Glomerular visceral epithelial cell (primary cell): ENCODE measurements around the gene MOB1A.

Experiments
- DNase-seq: peaks from one replicate; pipeline ENCODE4 v3.0.0-alpha.2; 2016; ENCODE audit errors: extremely low spot score

Gene MOB1A

DNA sequence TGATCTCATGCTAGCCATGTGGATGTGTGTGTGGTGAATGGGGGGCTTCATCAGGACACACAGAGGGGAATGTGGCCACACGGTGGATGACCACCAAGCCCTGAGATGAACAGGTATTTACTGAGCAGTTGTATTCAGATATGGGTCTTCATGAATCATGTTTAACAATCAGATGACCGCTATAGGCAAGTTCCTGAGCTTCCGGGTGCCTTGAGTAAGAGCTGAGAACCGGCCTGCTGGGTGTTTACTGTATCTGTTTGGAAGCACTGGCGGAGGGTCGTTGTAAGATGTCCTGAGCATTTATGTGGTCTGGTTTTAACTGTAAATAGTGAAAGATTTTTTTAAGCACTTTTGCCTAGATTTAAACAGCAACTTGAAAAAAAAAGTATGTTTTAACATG is 74.9 kb downstream of the MOB1A start:
- DNase-seq = no peak
